ENCODE results near the gene SCNN1G. TPM values are rescaled to one million over a fixed set of nuclear protein-coding genes. Genes with fewer than 3 reads are reported as not detected.

SCNN1G gene
- total and polyA plus RNA-seq, 12 donors: 0.03 to 0.30 (median 0.09) TPM; not detected in 8

DNA sequence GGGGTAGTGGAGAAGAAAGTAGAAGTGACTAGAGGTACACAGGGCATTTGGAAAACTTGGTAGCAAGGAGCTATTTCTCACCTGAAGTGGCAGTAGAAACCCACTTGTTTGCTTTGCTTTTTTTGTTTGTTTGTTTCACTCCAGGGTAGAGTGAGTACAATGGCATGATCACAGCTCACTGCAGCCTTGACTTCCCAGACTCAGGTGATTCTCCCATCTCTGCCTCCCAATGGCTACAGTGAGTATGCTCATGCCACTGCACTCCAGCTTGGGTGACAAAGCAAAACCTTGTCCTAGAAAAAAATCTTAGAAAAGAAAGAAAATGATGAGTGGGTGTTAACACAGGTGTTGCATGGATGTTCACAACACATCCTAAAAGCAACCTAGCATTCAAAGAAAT, 40.4 kb downstream of the SCNN1G start:
- intact Hi-C loops (cut with DNase I): no loop called here
- no peak overlapping the region for H3K27ac ChIP-seq

DNA sequence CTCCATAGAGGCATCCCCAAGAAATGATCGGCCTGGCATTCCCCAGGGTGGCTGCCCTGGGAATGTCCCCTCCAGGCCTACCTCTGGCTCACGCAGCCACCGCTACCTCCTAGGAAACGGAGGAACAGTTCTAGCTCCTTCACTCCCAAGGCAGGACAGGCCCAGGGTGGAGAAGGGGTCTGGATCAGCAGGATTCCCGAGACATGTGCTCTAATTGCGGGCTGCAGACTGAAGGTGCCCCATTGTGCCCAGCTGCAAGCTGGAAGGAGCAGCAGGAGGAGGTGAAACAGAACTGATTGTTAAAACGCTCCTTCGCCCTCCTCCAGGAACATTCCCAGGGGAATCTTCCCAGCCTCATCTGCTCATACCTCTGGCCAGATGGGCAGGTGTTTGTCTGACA, 40.8 kb downstream of the SCNN1G start:
- Histone ChIP-seq H3K4me1 (no peaks in the 10 kb centered on the region), H3K36me3 (no peaks in the 10 kb centered on the region), H3K9me3 (no peaks in the 10 kb centered on the region), H3K4me3 (no peak overlapping the region), H3K27ac (no peak overlapping the region), H3K27me3 (no peaks in the 10 kb centered on the region)
- ATAC-seq (no peak), DNase-seq (no peak)
- intact Hi-C loops (cut with DNase I): no loop called here
- TF ChIP-seq, protein P1, sequence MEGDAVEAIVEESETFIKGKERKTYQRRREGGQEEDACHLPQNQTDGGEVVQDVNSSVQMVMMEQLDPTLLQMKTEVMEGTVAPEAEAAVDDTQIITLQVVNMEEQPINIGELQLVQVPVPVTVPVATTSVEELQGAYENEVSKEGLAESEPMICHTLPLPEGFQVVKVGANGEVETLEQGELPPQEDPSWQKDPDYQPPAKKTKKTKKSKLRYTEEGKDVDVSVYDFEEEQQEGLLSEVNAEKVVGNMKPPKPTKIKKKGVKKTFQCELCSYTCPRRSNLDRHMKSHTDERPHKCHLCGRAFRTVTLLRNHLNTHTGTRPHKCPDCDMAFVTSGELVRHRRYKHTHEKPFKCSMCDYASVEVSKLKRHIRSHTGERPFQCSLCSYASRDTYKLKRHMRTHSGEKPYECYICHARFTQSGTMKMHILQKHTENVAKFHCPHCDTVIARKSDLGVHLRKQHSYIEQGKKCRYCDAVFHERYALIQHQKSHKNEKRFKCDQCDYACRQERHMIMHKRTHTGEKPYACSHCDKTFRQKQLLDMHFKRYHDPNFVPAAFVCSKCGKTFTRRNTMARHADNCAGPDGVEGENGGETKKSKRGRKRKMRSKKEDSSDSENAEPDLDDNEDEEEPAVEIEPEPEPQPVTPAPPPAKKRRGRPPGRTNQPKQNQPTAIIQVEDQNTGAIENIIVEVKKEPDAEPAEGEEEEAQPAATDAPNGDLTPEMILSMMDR (IDR thresholded peaks at IDR 0.05): no peak
- 61 to 75% methylated on average over 8 of the region's 8 CpGs for WGBS, 2 donors

More for the DNA sequence above, 40.4 kb downstream of the SCNN1G start:
- DNase-seq (no peak), ATAC-seq (no peak)
- no peaks in the 10 kb centered on the region for H3K4me1 ChIP-seq
- no peaks in the 10 kb centered on the region for H3K9me3 ChIP-seq
- no peaks in the 10 kb centered on the region for H3K27me3 ChIP-seq
- H3K36me3 ChIP-seq: no peaks in the 10 kb centered on the region
- TF ChIP-seq, protein P1 (IDR thresholded peaks at IDR 0.05): no peak
- no peak overlapping the region for H3K4me3 ChIP-seq

DNA sequence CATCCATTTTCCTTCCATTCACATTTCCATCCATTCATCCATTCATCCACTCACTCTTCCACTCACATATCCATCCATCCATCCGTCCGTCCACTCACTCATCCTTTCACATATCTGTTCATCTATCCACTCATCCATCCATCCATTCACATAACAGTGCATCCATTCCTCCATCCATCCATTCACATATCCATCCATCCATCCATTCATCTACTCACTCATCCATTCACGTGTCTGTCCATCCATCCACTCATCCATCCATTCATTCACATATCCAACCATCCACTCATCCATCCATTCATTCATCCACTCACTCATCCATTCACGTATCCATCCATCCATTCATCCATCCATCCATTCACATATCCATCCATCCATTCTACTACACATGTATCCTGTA, 42.6 kb downstream of the SCNN1G start:
- no peaks in the 10 kb centered on the region for H3K27me3 ChIP-seq
- WGBS, 2 donors: 75 to 84% methylated on average over 4 of the region's 4 CpGs
- no peak overlapping the region for H3K4me3 ChIP-seq
- H3K9me3 ChIP-seq: no peaks in the 10 kb centered on the region
- TF ChIP-seq, protein P1 (IDR thresholded peaks at IDR 0.05): no peak
- ATAC-seq (no peak), DNase-seq (no peak)
- no peaks in the 10 kb centered on the region for H3K4me1 ChIP-seq
- intact Hi-C loops (cut with DNase I): no loop called here
- no peak overlapping the region for H3K27ac ChIP-seq
- no peaks in the 10 kb centered on the region for H3K36me3 ChIP-seq

DNA sequence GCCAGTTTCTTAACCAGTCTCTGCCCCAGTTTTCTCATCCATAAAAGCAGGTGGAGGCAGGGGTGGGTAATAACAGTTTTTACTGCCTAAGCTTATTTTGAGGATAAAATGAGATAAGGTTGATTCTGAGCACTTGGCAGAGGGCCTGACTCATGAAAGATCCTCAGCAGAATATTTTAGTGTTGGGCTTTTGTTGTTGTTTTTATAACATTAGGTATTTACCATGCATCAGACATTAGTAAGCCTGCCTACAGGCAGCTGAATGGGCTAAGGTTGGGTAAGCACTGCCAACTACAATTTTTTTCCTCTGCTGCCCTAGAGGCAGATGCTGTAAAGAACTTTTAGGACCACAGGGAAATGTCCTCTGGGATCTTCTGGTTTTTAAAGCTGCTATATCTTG, 43.1 kb downstream of the SCNN1G start:
- no peaks in the 10 kb centered on the region for H3K9me3 ChIP-seq
- intact Hi-C loops (cut with DNase I): no loop called here
- H3K36me3 ChIP-seq: no peaks in the 10 kb centered on the region
- H3K27me3 ChIP-seq: no peaks in the 10 kb centered on the region
- H3K27ac ChIP-seq: no peak overlapping the region
- H3K4me3 ChIP-seq: no peak overlapping the region
- TF ChIP-seq, protein P1 (IDR thresholded peaks at IDR 0.05): no peak
- ATAC-seq (no peak), DNase-seq (no peak)
- H3K4me1 ChIP-seq: no peaks in the 10 kb centered on the region

DNA sequence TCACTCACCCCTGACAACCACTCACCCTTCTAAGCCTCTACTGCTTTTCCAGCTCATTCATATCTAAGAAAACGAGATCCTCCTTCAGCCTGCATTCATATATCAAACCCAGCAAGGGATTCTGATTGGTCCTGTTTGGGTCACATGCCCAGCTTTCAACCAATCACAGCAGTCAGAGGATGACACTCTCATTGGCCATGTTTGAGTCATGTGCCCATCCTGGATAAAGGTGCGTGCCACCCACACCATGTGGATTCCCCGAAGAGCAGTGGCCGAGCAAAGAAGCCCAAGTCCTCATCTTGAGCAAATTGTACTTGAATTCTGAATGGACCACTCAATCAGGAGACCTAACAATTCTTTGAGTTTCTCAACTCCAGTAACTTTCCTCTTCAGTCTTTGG, 45.0 kb downstream of the SCNN1G start:
- H3K36me3 ChIP-seq: no peaks in the 10 kb centered on the region
- H3K4me1 ChIP-seq: no peaks in the 10 kb centered on the region
- no peak for ATAC-seq
- H3K27ac ChIP-seq: no peak overlapping the region
- TF ChIP-seq, protein P1 (IDR thresholded peaks at IDR 0.05): no peak
- H3K4me3 ChIP-seq: no peak overlapping the region
- no peak for DNase-seq
- H3K9me3 ChIP-seq: no peaks in the 10 kb centered on the region
- intact Hi-C loops (cut with DNase I): no loop called here
- H3K27me3 ChIP-seq: no peaks in the 10 kb centered on the region
- WGBS, 2 donors: 60 to 62% methylated on average over 4 of the region's 4 CpGs
